HG02623 (cell line): Measurements from ENCODE around the gene LBHD2.

ENCODE experiments used
- ATAC-seq: cut with Tn5 transposase; IDR thresholded peaks from one replicate; pipeline ENCODE4 v1.9.1; 2021; ENCODE audit warnings: moderate library complexity; ENCODE audit not compliant: unreplicated experiment

The LBHD2 gene

DNA sequence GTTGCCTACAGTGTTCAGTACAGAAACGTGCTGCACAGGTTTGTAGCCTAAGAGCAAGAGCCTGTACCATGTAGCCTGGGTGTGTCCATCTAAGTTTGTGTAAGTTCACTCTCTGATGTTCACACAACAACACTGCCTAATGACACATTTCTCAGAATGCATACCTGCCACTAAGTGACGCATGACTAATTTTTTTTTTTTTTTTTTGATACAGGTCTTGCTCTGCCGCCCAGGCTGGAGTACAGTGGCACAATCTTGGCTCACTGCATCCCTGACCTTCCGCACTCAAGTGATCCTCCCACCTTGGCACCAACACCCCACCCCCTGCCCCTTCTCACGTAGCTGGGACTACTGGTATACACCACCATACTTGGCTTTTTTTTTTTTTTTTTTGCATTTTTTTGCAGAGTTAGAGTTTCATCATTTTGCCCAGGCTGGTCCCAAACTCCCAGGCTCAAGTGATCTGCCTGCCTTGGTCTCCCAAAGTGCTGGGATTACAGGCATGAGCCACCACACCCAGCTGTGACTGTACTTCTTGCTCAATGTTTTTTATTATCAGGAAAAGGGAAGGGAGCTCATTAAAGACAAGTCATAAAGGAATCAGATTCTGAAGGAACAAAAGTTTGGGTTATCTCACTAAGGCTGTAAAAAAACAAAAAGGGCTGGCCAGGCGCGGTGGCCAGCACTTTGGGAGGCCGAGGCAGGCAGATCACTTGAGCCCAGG is 16.6 kb upstream of the LBHD2 start:
- no peak for ATAC-seq

DNA sequence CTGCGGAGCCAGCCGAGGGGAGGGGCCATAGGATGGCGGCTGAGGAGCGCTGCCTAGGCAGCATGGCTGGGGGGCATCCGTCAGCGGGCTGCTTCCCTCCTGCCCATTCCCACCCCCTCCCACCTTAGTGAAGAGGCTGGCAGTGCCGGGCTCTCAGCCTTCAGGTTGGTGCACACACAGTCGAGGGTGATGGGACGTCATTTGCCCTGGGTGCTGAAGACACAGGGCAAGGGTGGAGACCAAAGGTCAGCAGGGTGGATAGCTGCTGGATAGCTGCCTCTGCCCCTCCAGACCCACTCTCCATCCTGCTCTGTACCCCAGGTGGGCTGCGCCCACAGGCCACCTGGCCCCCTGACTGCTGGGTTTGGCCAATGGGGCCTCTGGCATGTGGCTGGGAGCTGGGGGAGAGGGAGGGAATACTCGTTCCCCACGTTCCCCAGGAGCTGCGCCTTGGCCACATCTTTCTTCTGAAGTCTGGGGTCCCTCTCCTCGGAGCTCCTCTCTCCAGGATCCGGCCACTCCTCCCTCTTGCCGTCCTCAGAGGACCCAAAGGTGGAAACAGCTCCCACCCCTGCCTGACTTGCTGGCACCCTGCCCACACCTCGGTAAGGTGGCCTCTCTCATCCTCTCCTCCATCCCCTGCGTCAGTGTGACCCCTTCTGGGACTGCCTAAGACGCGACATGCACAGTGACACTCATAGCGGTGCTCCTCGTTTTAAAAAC is 15.5 kb upstream of the LBHD2 start:
- no peak for ATAC-seq

DNA sequence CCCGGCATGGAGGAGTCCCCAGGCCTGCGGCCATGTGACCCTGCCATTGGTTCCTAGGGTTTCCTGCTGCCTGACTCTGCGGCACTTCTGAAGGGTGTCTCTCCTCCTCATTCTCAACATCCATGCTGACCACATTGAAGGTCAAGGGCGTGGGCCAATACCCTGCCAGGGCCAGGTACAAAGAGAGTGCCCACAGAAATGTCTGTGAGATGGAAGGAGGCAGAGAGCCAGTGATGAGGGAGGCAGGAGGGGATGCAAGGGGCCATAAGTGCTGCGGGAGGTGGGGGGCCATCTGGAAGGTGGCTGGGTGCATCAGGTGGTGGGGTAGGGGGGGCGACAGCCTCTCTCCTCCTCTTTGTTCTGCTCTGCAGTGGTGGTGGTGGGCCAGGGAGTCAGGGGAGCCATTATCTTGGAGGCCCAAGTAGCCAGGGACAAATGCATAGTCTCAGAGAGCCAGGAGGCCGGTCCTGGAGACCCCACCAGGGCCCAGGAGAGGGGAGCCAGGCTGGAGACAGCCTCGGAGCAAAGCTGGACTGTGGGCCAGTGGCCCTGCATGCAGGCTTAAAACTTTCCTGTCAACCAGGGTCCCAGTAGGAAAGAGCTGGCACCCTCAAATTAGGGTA is 13.6 kb upstream of the LBHD2 start:
- ATAC-seq = no peak

DNA sequence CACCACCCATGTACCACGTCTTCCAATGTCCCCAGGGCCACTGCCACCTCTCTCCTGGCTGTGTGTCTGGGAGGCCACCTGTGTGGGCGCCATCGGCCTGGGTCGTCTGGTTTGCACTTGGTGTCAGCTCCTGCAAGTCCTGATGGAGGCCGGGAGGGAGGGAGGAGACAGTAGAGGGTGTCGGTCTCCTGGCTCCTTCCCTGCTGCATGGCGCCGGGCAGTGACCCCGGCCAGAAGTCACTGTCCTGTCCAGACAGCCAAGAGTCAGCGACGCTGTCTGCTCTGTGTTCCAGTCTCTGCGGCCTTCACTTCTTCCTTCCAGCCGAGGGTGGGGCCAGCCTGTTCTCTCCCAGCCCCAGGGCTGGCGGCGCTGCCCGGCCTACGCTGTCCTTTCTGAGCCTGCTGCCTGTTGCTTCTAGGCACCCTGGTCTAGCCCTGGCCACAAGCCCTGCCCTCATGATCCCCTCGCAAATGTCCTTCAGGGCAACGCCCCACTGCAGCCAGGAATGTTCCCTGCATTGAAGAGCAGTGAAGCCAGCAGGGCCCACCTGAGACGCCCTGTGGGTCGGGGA is 13.0 kb upstream of the LBHD2 start:
- no peak for ATAC-seq

DNA sequence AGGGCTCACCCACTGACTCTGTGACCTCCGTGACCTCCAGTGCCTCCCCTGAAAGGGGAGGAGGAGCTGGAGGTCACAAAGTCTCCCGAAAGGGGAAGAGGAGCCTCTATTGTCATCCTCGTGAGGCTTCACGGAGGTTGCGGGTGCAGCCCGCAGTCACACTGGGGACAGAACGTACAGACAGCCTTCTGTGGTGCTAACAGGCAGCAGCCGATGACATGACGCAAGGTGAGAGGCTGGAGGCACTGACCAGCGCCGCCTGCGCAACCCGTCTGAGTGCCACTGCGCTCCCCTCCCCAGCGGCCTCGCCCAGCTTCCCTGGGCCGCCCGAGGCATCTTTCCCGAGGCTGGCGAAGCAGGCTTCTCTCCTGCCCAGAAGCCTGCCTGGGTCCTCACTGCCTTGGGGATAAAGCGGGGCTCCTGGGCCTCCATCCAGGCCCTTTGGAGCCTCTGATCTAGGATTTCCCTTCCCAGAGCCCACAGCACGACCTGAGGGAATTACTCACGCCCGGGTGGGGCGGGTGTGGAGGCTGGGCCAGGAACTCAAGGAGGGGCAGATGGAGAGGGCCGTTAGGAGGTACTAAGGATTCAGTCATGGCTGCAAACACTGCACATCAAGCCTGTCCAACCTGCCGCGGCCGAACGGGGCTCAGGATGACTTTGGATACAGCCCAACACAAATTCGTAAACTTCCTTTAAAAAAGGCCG is 12.3 kb upstream of the LBHD2 start:
- ATAC-seq = no peak

DNA sequence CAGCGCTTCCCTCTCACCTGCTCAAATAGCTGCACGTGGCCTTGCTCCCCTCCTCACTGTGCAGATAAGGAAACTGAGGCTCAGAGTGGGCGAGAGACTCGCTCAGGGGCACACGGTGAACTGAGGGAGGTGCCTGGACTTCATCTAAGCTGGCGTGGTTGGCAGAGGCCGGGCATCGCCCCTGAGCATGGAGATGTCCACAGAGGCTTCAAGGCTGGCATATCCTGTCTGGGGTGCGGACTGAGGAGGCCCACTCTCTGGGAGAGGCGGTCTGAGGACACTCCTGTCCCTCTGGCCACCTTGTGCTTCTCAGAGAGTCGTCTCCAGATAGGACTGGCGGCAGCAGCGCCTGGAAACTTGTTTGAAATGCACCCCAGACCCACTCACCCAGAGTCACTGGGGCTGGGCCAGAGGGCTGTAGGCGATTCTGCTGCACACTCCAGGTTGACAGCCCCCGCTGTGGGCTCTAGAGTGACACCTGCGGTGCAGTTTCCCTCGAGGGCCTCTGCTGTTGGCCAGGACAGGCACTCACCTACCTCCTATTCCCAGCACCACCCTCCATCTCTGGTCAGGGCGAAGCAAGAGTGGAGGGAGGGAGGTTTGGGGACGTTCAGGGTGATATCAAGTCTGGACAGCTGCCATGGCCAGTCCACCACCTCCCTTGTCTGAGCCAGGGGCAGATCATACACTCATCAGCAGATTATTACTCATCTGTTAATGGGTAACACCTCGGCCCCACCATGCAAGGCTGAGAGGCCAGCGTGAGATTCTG is 11.2 kb upstream of the LBHD2 start:
- ATAC-seq = no peak

DNA sequence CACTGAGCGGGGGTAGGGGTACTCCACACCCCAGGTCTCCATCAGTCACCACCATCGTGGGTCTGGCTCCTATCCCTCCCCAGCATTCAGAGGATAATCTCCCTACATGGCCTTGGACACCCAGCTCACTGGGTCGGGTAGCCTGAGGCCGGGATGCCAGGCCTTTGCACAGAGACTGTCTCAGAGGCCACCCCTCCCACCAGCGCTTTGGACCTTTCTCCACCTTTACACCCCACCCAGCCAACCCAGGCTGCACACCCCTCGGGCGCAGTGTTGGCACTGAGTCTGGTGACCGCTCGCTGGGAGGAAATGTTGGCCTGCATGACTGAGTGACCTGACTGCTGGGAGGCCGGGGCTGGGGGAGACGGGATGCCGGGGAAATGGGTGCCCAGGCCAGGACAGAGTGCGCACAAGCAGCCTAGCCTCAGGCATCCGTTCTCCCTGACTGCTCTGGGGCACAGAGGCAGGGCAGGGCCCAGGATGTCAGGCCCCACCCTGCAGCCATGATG is 10.6 kb upstream of the LBHD2 start:
- ATAC-seq = no peak

DNA sequence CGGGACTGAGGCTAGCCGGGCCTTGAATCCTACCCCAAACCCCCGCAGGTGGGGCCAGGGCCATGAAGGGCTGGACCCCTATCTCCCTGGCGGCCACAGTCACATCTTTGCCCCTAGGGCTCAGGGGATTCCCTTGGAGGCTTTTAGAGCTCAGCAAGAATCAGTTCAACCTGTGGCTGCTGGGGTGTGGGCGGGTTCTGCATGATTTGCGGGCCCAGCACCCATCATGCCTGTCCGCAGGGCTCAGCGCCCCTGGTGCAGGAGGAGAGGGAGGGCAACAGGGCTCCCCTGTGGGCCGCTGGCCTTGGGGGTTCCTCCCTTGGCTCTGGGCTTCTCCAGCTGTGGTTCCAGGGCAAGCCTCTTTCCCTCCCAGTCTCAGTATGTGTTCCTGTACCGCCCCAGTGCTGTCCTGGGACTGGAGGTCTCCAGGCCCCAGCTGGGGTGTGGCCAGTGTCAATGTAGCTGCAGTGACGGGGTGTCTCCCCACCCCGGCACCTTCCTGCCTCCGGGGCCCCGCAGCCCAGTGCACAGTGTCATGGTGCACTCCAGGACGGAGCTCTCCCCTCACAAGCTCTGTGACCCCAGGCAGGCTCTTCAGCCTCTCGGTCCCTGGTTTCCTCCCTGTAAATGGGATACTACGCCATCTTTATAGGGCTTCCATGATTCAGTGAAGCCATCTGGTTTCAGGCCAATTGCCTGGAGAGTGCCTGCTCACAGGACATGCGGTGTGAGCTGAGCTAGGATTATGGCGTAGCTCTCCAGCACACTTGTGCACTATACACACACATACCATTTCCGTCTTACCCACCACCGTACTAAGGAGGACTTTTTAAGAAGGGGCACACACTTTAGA is 9.9 kb upstream of the LBHD2 start:
- ATAC-seq = no peak

DNA sequence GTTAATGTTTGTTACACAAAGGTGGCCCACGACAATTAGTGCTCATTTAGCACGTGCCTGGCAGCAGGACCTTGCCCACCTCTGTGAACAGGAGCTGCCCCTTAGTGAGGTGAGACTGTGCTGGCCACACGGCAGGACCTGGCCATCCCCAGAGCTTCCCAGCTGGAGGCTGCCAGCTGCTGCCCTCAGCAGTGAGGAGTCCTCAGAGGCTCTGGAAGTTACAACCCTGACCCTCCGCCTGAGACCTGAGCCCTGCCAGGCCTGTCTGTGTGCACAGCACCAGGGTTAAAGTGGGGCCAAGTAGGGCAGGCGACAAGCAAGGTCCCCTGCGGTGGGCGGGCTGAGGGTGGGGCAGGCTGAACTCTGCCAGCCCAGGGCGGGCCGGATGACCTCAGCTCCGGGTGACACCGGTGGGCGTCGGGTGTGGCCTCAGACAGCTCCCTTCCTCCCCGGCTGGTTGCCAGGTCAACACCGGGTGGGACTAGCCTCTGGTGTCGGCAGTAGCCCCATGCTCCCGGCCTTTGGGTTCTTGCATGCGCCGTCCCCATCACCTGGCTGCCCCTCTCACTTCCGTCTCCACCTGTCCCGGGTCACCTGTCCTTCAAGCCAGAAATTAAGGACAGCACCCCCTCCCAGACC is 9.2 kb upstream of the LBHD2 start:
- no peak for ATAC-seq

DNA sequence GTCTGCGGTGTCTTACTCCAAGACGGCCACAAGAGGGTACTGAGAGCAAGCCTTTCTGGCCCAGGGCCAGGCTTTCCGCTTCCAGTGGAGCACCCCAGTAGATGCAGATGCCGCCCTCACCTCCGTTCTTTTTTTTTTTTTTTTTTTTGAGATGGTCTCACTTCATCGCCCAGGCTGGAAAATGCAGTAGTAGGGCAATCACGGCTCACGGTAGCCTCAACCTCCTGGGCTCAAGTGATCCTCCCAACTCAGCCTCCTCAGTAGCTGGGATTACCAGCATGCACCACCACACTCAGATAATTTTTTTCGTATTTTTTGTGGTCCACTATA is 5.6 kb upstream of the LBHD2 start:
- no peak for ATAC-seq

DNA sequence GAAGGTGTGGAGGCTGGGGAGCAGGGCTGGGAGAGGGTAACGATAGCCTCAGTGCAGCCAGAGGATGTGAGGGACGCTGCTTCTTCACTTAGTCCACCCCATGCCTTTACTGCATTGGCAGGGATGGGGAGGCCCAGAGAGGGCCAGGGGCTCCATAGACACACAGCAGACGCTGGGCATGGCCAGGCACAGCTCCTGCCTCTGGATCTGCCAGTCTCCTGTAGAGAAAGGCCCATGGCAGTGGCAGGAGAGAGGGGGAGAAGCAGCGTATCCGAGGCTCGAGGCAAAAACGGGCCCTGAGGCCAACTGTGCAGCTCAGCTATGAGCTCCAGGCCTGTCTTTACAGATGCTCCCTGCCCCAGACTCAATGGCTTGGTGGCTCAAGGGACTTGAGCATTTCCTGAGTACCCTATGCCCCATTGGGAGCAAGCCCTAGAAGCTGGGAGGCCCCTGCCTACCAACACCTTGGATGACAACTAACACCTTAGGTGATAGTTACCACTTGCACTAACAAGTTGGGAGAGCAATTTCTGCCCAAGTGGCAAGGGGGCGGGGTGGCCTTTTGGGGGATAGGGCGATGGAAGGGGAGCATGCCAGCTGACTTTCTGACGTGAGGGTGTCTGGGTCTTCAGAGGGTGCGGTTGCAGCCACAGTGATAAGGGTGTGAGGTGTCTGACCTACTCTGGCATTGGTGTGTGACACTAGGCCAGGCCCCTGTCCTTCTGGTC is 5.0 kb upstream of the LBHD2 start:
- no peak for ATAC-seq

DNA sequence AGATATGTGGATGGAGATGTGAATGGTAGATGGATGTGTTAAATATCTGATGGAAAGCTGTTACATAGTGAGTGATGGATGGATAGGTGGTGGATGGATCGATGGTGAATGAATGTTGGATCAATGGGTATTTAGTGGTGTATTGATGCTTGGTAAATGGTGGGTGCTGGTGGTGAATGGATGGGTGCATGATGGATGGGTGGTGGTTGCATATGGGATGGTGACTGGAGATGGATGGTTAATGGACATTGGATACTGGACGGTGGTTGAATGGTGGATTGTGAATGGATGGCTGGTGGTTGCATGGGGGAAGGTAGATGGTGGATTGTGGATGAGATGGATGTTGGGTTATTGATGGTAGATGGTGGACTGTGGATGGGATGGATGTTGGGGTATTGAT is 2.1 kb upstream of the LBHD2 start:
- ATAC-seq = no peak

DNA sequence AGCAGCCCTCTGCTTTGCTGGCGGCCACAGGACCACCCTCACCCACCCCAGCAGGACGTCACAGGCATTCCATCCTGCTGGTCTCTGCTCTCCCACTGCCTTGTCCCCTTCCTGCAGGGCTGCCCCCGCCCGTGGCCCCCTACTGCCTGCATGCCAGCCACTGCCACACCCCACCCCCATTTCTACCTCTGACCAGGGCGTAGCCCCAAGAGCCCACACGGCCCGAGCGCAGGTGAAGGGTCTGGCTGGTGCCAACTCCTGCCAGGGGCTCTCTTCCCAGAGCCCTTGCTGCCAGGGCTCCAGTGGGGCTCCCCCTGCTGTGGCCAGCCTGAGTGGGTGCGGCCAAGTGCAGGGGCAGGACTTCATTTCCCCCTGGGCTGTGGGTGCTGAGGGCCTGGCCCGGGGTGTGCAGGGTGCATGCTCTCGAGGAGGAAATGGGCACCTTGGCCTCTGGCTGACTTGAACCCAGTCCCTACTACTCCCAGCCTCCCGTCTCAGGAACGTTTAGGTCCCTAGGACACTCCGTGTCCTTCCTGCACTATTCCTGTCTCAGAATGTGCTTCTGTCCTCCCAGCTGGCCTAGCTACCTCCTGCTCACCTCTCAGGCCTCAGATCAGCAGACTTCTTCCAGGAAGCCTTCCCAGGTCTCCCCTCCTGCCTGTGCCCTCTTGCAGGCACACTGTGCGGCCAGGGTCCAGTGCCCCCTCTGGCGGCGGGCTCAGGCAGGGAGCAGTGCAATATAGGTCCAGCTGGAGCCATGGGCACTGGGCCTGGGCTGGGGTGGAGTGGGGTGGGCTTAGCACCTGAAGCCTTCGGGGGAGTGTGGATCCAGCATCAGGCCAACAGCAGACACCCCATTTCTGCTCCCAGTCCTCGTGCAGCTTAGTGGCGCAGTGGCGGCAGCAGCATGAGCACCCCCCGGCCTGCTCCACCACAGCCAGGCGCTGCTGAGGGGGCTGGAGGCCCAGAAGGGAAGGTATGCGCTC is 1.4 kb downstream of the LBHD2 start:
- no peak for ATAC-seq

DNA sequence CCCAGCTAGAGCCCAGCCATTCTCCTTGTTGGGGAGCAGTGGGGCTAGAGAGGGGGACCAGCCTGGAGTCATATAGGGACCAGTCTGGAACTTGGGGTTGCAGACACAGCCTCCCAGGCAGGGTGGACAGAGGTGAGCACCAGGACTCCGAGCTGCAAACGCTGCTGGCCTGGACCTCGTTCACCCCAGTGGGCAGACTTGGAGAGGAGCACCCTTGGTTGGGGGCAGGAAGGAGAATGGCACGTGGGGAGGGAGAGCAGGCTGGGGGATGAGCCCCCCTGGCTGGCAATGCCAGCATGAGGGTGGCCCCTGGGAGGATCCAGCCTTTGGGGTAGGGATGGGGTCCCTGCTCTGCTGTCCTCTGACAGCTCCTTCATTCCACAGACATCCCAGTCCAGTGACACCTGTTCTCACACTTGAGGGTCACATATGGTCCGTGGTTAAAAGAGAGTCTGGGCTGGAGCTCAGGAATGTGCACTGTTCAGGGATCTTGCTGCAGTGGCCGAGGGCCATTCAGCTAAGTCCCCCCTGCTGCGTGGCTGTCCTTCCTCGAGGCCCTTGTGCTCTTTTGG is 2.8 kb downstream of the LBHD2 start:
- ATAC-seq = no peak

DNA sequence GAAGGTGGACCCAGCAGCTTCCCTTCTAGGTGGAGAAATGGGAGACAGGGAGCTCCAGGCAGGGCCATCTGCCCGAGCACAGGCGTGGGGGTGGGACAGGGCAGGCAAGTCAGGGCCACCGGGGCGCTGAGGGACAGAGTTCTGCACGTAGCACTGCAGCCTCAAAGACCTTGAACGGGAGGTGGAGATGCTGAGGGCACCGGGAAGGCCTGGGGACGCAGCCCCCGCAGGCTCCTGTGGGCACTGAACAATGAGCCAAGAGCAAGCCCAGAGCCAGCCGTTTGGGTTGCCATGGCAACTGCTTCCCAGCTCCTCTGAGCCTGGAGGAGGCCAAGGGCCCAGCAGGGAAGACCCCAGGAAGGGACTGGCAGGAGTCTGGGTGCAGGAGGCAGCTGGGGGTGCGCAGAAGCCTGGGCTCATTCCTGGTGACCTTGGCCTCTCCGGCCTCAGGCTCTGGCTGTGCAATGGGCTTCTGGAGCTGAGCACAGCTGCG is 3.4 kb downstream of the LBHD2 start:
- ATAC-seq = no peak

DNA sequence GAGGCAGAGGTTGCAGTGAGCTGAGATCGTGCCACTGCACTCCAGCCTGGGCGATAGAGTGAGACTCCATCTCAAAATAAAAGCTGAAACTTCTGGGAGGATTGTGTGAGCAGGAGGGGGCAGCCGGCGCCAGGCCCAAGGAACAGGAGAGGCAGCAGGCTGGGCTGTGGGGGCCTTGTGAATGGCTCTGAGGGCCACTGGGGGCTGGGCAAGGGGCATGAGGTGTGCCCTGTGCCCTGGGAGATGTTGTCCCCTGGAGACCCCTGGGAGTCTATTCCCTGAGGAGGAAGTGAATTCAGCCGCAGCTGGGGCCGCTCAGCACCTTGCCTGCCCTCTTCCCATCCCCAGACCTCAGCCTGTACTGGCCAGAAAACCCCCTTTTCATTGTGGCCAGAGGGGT is 4.9 kb downstream of the LBHD2 start:
- ATAC-seq = no peak
